Neural progenitor cell (in vitro differentiated cells): Measurements from ENCODE around the gene CORIN. TPM values are rescaled to one million over a fixed set of nuclear protein-coding genes. Genes with fewer than 3 reads are reported as not detected.

Source experiments
- DNase-seq: peaks from one replicate; pipeline ENCODE4 v3.0.0-alpha.2; 2016; ENCODE audit warnings: low spot score
- H2AFZ ChIP-seq: fragments of 200-600 bp; sonication (generic); replicated peaks from 2 replicates; pipeline ENCODE4 v1.6.1; 2016; ENCODE audit warnings: antibody characterized with exemption
- H3F3A ChIP-seq: fragments of 200-600 bp; sonication (generic); 2 replicates; pipeline ENCODE4 v1.6.1; 2016; ENCODE audit warnings: antibody characterized with exemption, low read depth
- H3K27ac ChIP-seq: fragments of 200-600 bp; sonication (generic); 2 replicates; pipeline ENCODE4 v1.5.1; 2016; ENCODE audit warnings: mild to moderate bottlenecking
- H3K27me3 ChIP-seq: fragments of 200-600 bp; sonication (generic); 2 replicates; pipeline ENCODE4 v1.6.1; 2016; ENCODE audit warnings: mild to moderate bottlenecking, moderate library complexity
- H3K36me3 ChIP-seq: fragments of 200-600 bp; sonication (generic); 2 replicates; pipeline ENCODE4 v1.5.1; 2016
- H3K4me1 ChIP-seq: fragments of 200-600 bp; sonication (generic); 2 replicates; pipeline ENCODE4 v1.6.1; 2016; ENCODE audit warnings: mixed run types
- H3K4me2 ChIP-seq: fragments of 200-600 bp; sonication (generic); 2 replicates; pipeline ENCODE4 v1.6.1; 2016
- H3K4me3 ChIP-seq: fragments of 200-600 bp; sonication (generic); 2 replicates; pipeline ENCODE4 v1.5.1; 2016
- H3K79me2 ChIP-seq: fragments of 200-600 bp; sonication (generic); 2 replicates; pipeline ENCODE4 v1.6.1; 2016; ENCODE audit warnings: low read depth
- H3K9ac ChIP-seq: fragments of 200-600 bp; sonication (generic); 2 replicates; pipeline ENCODE4 v1.6.1; 2016
- H3K9me3 ChIP-seq: fragments of 200-600 bp; sonication (generic); 2 replicates; pipeline ENCODE4 v1.5.1; 2016; ENCODE audit warnings: low read depth
- H4K20me1 ChIP-seq: fragments of 200-600 bp; sonication (generic); 2 replicates; pipeline ENCODE4 v1.6.1; 2016; ENCODE audit warnings: low read depth
- H3K27ac Mint-ChIP-seq: 3 replicates; pipeline ENCODE4 v1.8.0; 2021; ENCODE audit warnings: mixed read lengths
- H3K27me3 Mint-ChIP-seq: 2 replicates; pipeline ENCODE4 v1.8.0; 2022; ENCODE audit warnings: low read depth, mild to moderate bottlenecking, inconsistent platforms, moderate library complexity, mixed read lengths; ENCODE audit not compliant: insufficient read depth
- H3K36me3 Mint-ChIP-seq: 3 replicates; pipeline ENCODE4 v1.8.0; 2021; ENCODE audit warnings: mixed read lengths
- H3K4me1 Mint-ChIP-seq: 3 replicates; pipeline ENCODE4 v1.8.0; 2021; ENCODE audit warnings: mixed read lengths
- H3K4me3 Mint-ChIP-seq: 3 replicates; pipeline ENCODE4 v1.8.0; 2021; ENCODE audit warnings: mild to moderate bottlenecking, moderate library complexity, mixed read lengths
- H3K9me3 Mint-ChIP-seq: 3 replicates; pipeline ENCODE4 v1.8.0; 2020; ENCODE audit warnings: mixed read lengths
- CTCF ChIP-seq: fragments of 200-600 bp; sonication (generic); IDR thresholded peaks from 2 replicates; pipeline ENCODE4 v1.5.1; 2017; ENCODE audit warnings: antibody characterized with exemption, mild to moderate bottlenecking
- EZH2 ChIP-seq: fragments of 200-600 bp; sonication (generic); IDR thresholded peaks from 2 replicates; pipeline ENCODE4 v1.6.1; 2017; ENCODE audit warnings: antibody characterized with exemption, mild to moderate bottlenecking, moderate library complexity
- EZH2phosphoT487 ChIP-seq: fragments of 200-600 bp; sonication (generic); IDR thresholded peaks from 2 replicates; pipeline ENCODE4 v1.6.1; 2017; ENCODE audit warnings: antibody characterized with exemption
- total RNA-seq: library from RNA; depleted of rRNA; stranded (reverse); fragments of >200 nt; gene quantifications from 2 replicates; pipeline ENCODE4 v1.2.3, GENCODE V29; 2015; ENCODE audit warnings: low replicate concordance

The CORIN gene
- total RNA-seq, 1 donor from 2014 or later: not detected

GRCh38 chr4:47721485-47721884 lies 116.4 kb downstream of the CORIN start:
- Mint-ChIP-seq H3K9me3 (peaks cover 25% of the 10 kb centered on the region), H3K36me3 (peaks cover 2% of the 10 kb centered on the region), H3K4me3 (no peak overlapping the region), H3K27ac (no peak overlapping the region), H3K27me3 (no peaks in the 10 kb centered on the region), H3K4me1 (peaks cover 35% of the 10 kb centered on the region)
- H3K4me2 ChIP-seq: no peak overlapping the region
- H3K4me3 ChIP-seq: no peak overlapping the region
- no peaks in the 10 kb centered on the region for H4K20me1 ChIP-seq
- H3K27me3 ChIP-seq: no peaks in the 10 kb centered on the region
- no peaks in the 10 kb centered on the region for H3K79me2 ChIP-seq
- H3F3A ChIP-seq: peaks cover 5% of the 10 kb centered on the region
- H3K9me3 ChIP-seq: no peaks in the 10 kb centered on the region
- H2AFZ ChIP-seq: no peak overlapping the region
- no peak overlapping the region for H3K9ac ChIP-seq
- H3K36me3 ChIP-seq: no peaks in the 10 kb centered on the region
- no peak overlapping the region for H3K27ac ChIP-seq
- peaks cover 24% of the 10 kb centered on the region for H3K4me1 ChIP-seq
- no peak for TF ChIP-seq CTCF
- DNase-seq: no peak

GRCh38 chr4:47720787-47721186 lies 117.1 kb downstream of the CORIN start:
- H3K27me3 Mint-ChIP-seq: no peaks in the 10 kb centered on the region

GRCh38 chr4:47719576-47719975 lies 118.3 kb downstream of the CORIN start:
- H2AFZ ChIP-seq: no peak overlapping the region
- no peak overlapping the region for H3K27ac Mint-ChIP-seq
- no peak overlapping the region for H3K9ac ChIP-seq
- H3F3A ChIP-seq: peaks cover 5% of the 10 kb centered on the region
- no peaks in the 10 kb centered on the region for H3K27me3 ChIP-seq
- H3K27me3 Mint-ChIP-seq: no peaks in the 10 kb centered on the region
- no peaks in the 10 kb centered on the region for H3K79me2 ChIP-seq
- H3K9me3 Mint-ChIP-seq: peaks cover 16% of the 10 kb centered on the region
- no peaks in the 10 kb centered on the region for H3K9me3 ChIP-seq
- no peaks in the 10 kb centered on the region for H4K20me1 ChIP-seq
- H3K36me3 ChIP-seq: no peaks in the 10 kb centered on the region
- H3K4me1 ChIP-seq: peaks cover 29% of the 10 kb centered on the region
- no peak overlapping the region for H3K4me3 ChIP-seq
- no peak overlapping the region for H3K27ac ChIP-seq
- DNase-seq: no peak
- TF ChIP-seq EZH2: no peak
- no peak for TF ChIP-seq CTCF
- no peak for TF ChIP-seq EZH2phosphoT487
- H3K4me3 Mint-ChIP-seq: no peak overlapping the region
- no peak overlapping the region for H3K4me2 ChIP-seq
- peaks cover 39% of the 10 kb centered on the region for H3K4me1 Mint-ChIP-seq
- peaks cover 2% of the 10 kb centered on the region for H3K36me3 Mint-ChIP-seq

More at GRCh38 chr4:47720787-47721186, 117.1 kb downstream of the CORIN start:
- no peak overlapping the region for H3K27ac ChIP-seq
- H3K9ac ChIP-seq: no peak overlapping the region
- no peaks in the 10 kb centered on the region for H3K36me3 ChIP-seq
- TF ChIP-seq EZH2phosphoT487 (no peak), CTCF (no peak), EZH2 (no peak)
- H3K4me2 ChIP-seq: no peak overlapping the region
- no peaks in the 10 kb centered on the region for H3K9me3 ChIP-seq
- H3K4me1 ChIP-seq: peaks cover 29% of the 10 kb centered on the region
- peaks cover 2% of the 10 kb centered on the region for H3K36me3 Mint-ChIP-seq
- H3K9me3 Mint-ChIP-seq: peaks cover 24% of the 10 kb centered on the region
- H3F3A ChIP-seq: peaks cover 5% of the 10 kb centered on the region
- H3K4me3 ChIP-seq: no peak overlapping the region
- no peaks in the 10 kb centered on the region for H3K27me3 ChIP-seq
- H2AFZ ChIP-seq: no peak overlapping the region
- H3K27ac Mint-ChIP-seq: no peak overlapping the region
- no peaks in the 10 kb centered on the region for H3K79me2 ChIP-seq
- no peak for DNase-seq
- H4K20me1 ChIP-seq: no peaks in the 10 kb centered on the region
- H3K4me1 Mint-ChIP-seq: peaks cover 39% of the 10 kb centered on the region
- H3K4me3 Mint-ChIP-seq: no peak overlapping the region
